DOHH2 (cell line): Measurements from ENCODE around the gene CD58.

Source experiments
- H3F3A ChIP-seq: fragments of 200-600 bp; sonication (generic), shearing (Covaris generic); 2 replicates; pipeline ENCODE4 v1.6.0; 2016; ENCODE audit warnings: antibody characterized with exemption, mild to moderate bottlenecking; ENCODE audit not compliant: control insufficient read depth, insufficient read depth
- H3K27ac ChIP-seq: fragments of 200-600 bp; sonication (generic); 2 replicates; pipeline ENCODE4 v1.5.1; 2014; ENCODE audit warnings: low read depth, mild to moderate bottlenecking, low read length, moderate library complexity
- H3K27me3 ChIP-seq: fragments of 200-600 bp; sonication (generic); 2 replicates; pipeline ENCODE4 v1.6.1; 2014; ENCODE audit warnings: mild to moderate bottlenecking, low read length, mixed read lengths; ENCODE audit not compliant: control insufficient read depth
- H3K36me3 ChIP-seq: fragments of 200-600 bp; sonication (generic); 2 replicates; pipeline ENCODE4 v1.6.1; 2014; ENCODE audit warnings: mild to moderate bottlenecking, low read length, moderate library complexity, mixed read lengths; ENCODE audit not compliant: control insufficient read depth
- H3K4me1 ChIP-seq: fragments of 200-600 bp; sonication (generic); 2 replicates; pipeline ENCODE4 v1.6.1; 2014; ENCODE audit warnings: mild to moderate bottlenecking, low read length, mixed read lengths; ENCODE audit not compliant: control insufficient read depth
- H3K4me2 ChIP-seq: fragments of 200-600 bp; sonication (generic); 2 replicates; pipeline ENCODE4 v1.6.0; 2014; ENCODE audit warnings: mild to moderate bottlenecking, low read length, moderate library complexity
- H3K4me3 ChIP-seq: fragments of 200-600 bp; sonication (generic); 2 replicates; pipeline ENCODE4 v1.5.1; 2014; ENCODE audit warnings: mild to moderate bottlenecking, low read length, mixed read lengths
- H3K79me2 ChIP-seq: fragments of 200-600 bp; sonication (generic); 2 replicates; pipeline ENCODE4 v1.6.1; 2014; ENCODE audit warnings: mild to moderate bottlenecking, low read length, mixed read lengths; ENCODE audit not compliant: control insufficient read depth
- H3K9me2 ChIP-seq: fragments of 200-600 bp; sonication (generic); replicated peaks from 2 replicates; pipeline ENCODE4 v1.6.1; 2014; ENCODE audit warnings: mild to moderate bottlenecking, low read length, mixed read lengths; ENCODE audit not compliant: control insufficient read depth
- H3K9me3 ChIP-seq: fragments of 200-600 bp; sonication (generic); 2 replicates; pipeline ENCODE4 v1.6.1; 2014; ENCODE audit warnings: antibody characterized with exemption, low read length, mixed read lengths; ENCODE audit not compliant: control insufficient read depth, insufficient read depth
- H4K20me1 ChIP-seq: fragments of 200-600 bp; sonication (generic); 2 replicates; pipeline ENCODE4 v1.6.0; 2014; ENCODE audit warnings: low read depth, mild to moderate bottlenecking, antibody characterized with exemption, low read length, moderate library complexity; ENCODE audit not compliant: control insufficient read depth, insufficient read depth
- EZH2phosphoT487 ChIP-seq: fragments of 200-600 bp; sonication (generic); IDR thresholded peaks from 2 replicates; pipeline ENCODE4 v1.6.1; 2017; ENCODE audit warnings: borderline replicate concordance, mild to moderate bottlenecking, antibody characterized with exemption, low read length, moderate library complexity, mixed read lengths
- TF ChIP-seq, protein P1 (sequence below): fragments of 200-600 bp; sonication (generic); IDR thresholded peaks from one replicate; pipeline ENCODE4 v1.5.1; 2014; ENCODE audit warnings: antibody characterized with exemption, mild to moderate bottlenecking, low read depth, low read length; ENCODE audit not compliant: poor library complexity, severe bottlenecking

CD58 gene

DNA sequence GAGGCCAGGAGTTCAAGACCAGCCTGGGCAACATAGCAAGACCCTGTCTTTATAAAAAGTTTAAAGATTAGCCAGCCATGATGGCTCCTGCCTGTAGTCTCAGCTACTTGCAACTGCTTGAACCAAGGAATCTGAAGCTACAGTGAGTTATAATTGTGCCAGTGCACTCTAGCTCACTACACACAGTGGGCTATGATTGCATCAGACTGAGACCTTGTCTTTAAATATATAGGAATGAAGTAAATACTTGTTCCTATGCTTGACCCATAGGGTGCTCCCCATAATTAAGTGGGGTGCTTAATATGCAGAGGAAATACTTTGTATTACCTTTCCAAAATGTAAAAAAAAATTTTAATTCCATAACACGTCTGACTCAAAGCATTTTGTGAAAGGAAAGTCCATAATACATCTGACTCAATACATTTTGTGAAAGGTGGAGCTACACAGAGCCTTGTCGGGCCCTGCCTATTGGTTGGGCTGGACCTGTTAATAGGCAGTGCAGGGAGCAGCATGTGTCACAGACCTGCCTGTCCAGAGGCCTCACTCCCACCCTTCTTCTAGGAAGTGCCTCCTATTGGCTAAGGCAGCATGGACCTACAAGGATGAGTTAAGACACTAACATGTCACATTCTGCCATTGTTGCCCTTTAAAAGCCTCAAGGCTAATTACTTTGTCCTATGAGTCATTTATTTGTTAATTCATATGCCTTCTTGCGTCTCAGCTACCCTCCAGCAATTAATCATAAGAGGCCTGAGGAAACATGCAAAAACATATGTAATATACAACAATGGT lies 33.6 kb downstream of the CD58 start:
- no peak overlapping the region for H3K27ac ChIP-seq
- no peaks in the 10 kb centered on the region for H3K79me2 ChIP-seq
- no peak overlapping the region for H3K4me2 ChIP-seq
- H4K20me1 ChIP-seq, result no peaks in the 10 kb centered on the region
- H3K27me3 ChIP-seq, result no peaks in the 10 kb centered on the region
- TF ChIP-seq, protein P1, sequence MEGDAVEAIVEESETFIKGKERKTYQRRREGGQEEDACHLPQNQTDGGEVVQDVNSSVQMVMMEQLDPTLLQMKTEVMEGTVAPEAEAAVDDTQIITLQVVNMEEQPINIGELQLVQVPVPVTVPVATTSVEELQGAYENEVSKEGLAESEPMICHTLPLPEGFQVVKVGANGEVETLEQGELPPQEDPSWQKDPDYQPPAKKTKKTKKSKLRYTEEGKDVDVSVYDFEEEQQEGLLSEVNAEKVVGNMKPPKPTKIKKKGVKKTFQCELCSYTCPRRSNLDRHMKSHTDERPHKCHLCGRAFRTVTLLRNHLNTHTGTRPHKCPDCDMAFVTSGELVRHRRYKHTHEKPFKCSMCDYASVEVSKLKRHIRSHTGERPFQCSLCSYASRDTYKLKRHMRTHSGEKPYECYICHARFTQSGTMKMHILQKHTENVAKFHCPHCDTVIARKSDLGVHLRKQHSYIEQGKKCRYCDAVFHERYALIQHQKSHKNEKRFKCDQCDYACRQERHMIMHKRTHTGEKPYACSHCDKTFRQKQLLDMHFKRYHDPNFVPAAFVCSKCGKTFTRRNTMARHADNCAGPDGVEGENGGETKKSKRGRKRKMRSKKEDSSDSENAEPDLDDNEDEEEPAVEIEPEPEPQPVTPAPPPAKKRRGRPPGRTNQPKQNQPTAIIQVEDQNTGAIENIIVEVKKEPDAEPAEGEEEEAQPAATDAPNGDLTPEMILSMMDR, result no peak
- TF ChIP-seq EZH2phosphoT487, result no peak
- H3F3A ChIP-seq, result no peaks in the 10 kb centered on the region
- no peaks in the 10 kb centered on the region for H3K9me2 ChIP-seq
- no peaks in the 10 kb centered on the region for H3K9me3 ChIP-seq
- H3K36me3 ChIP-seq, result no peaks in the 10 kb centered on the region
- H3K4me1 ChIP-seq, result peaks cover 10% of the 10 kb centered on the region
- no peak overlapping the region for H3K4me3 ChIP-seq

DNA sequence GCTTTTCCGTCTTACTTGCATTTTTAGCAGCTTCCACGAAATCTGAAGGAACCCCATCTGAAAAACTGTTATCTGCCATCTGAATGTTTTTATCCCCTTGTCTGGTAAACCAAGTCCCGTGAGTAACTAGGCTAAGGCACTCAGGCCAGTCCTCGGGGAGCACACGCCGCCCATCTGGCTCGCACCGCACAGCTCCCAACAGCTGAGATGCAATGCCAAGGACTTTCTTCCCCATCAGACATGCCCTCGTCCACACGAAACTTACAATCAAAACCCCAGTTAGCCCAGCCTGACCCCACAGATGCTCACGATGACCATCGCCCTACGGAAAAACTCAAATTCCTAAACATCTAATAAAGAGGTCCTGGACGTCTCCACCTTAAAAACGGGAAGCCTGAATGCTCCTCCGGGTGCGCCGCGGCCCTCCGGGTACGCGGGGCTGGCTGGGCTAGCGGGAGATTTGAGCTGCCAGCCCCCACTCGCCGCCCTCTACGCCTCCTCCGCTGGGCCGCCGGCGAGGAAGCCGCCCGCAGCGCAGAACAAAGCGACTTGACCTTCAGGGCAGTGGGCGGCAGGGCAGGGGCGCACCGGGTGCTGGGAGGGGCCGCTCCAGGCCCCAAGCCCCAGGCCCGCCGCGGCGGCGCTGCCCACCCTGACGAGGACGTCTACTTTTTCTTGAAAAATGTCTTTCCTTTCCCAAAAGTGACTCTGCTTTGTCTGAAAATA lies 36.6 kb downstream of the CD58 start:
- H3F3A ChIP-seq, result no peaks in the 10 kb centered on the region

DNA sequence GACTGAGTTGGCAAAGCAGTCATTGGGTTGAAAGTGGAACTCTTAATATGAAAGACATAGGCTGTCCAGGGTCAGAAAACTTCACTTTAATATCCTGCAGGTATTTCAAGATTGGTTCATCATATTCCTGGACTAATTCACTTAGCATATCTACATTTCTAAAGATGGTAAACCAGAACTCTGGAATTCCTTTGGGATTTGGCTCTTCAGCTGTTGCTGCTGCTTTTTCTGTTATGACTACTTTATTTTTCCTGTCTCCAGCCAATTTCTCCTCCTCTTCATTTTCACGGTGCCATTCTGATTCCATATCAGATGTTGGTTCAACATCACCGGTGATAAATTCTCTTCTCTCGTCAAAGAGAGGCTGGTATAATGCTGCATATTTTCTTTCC lies 37.4 kb downstream of the CD58 start:
- no peaks in the 10 kb centered on the region for H3K27me3 ChIP-seq
- TF ChIP-seq, protein P1, result no peak
- TF ChIP-seq EZH2phosphoT487, result no peak
- H3K36me3 ChIP-seq, result no peaks in the 10 kb centered on the region
- no peak overlapping the region for H3K27ac ChIP-seq
- no peak overlapping the region for H3K4me3 ChIP-seq
- H3K9me2 ChIP-seq, result no peaks in the 10 kb centered on the region
- no peak overlapping the region for H3K4me2 ChIP-seq
- no peaks in the 10 kb centered on the region for H3K4me1 ChIP-seq
- no peaks in the 10 kb centered on the region for H3K79me2 ChIP-seq
- H3F3A ChIP-seq, result no peaks in the 10 kb centered on the region
- no peaks in the 10 kb centered on the region for H4K20me1 ChIP-seq
- no peaks in the 10 kb centered on the region for H3K9me3 ChIP-seq

More for the DNA sequence above, 36.6 kb downstream of the CD58 start:
- Histone ChIP-seq H3K9me2 (no peaks in the 10 kb centered on the region), H3K9me3 (no peaks in the 10 kb centered on the region), H3K4me3 (no peak overlapping the region), H4K20me1 (no peaks in the 10 kb centered on the region), H3K36me3 (no peaks in the 10 kb centered on the region), H3K27me3 (no peaks in the 10 kb centered on the region), H3K79me2 (no peaks in the 10 kb centered on the region), H3K4me1 (no peaks in the 10 kb centered on the region), H3K4me2 (no peak overlapping the region), H3K27ac (no peak overlapping the region)
- no peak for TF ChIP-seq EZH2phosphoT487
- TF ChIP-seq, protein P1, result no peak
